OCI-LY7 (cell line): ENCODE data around the gene TRIM26.

Experiments used
- EZH2phosphoT487 ChIP-seq: fragments of 200-600 bp; sonication (generic); IDR thresholded peaks from 2 replicates; pipeline ENCODE4 v1.6.1; 2018; ENCODE audit warnings: low read depth, borderline replicate concordance, mild to moderate bottlenecking, mixed run types, antibody characterized with exemption, low read length, moderate library complexity, mixed read lengths
- TF ChIP-seq, protein P1 (sequence below): fragments of 200-600 bp; sonication (generic); conservative IDR thresholded peaks from 2 replicates; pipeline ENCODE4 v1.5.1; 2014; ENCODE audit warnings: mild to moderate bottlenecking, antibody characterized with exemption, low read length, moderate library complexity, mixed read lengths

GRCh38 chr6:30136570-30137286 lies 76.5 kb downstream of the TRIM26 start:
- TF ChIP-seq, protein P1, sequence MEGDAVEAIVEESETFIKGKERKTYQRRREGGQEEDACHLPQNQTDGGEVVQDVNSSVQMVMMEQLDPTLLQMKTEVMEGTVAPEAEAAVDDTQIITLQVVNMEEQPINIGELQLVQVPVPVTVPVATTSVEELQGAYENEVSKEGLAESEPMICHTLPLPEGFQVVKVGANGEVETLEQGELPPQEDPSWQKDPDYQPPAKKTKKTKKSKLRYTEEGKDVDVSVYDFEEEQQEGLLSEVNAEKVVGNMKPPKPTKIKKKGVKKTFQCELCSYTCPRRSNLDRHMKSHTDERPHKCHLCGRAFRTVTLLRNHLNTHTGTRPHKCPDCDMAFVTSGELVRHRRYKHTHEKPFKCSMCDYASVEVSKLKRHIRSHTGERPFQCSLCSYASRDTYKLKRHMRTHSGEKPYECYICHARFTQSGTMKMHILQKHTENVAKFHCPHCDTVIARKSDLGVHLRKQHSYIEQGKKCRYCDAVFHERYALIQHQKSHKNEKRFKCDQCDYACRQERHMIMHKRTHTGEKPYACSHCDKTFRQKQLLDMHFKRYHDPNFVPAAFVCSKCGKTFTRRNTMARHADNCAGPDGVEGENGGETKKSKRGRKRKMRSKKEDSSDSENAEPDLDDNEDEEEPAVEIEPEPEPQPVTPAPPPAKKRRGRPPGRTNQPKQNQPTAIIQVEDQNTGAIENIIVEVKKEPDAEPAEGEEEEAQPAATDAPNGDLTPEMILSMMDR = no peak
- TF ChIP-seq EZH2phosphoT487 = no peak
